ENCODE measurements around the gene FBXW2. TPM values are rescaled to one million over a fixed set of nuclear protein-coding genes. Genes with fewer than 3 reads are reported as not detected.

FBXW2 gene
- total RNA-seq, 1 experiment from 2014 or later: 46.0 TPM

DNA sequence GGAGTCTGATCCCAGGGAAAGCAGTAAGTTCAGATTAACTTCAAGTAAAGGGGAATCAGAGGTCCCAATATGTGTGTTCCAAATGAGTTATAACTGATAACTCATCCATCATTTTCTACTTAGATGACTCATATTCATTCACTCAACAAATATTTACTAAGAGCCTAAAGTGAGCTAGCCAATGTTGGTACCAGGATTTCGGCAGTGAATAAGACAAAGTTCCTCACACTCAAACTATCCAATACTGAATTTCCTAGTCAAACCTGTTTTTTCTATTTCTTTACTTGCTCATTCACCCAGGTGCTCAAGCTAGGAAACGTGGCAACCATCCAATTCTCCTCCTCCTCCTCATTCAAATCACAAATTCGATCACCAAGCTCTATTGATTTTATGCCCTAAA, 25.8 kb downstream of the FBXW2 start:
- H3K36me3 ChIP-seq (ENCODE audit: control insufficient read depth, insufficient read depth, low read length): peaks cover 3% of the 10 kb centered on the region
- in situ Hi-C loops (cut with HindIII; ENCODE audit: low pct_unique_long_range_greater_than_20kb, low sequenced_read_pairs) (no loop called here), intact Hi-C loops (cut with micrococcal nuclease; ENCODE audit: unreplicated experiment) (no loop called here)
- H3K9me3 ChIP-seq (ENCODE audit: control insufficient read depth, insufficient read depth, low read depth, low read length): no peaks in the 10 kb centered on the region
- ChIA-PET CTCF (no interaction called here), POLR2A (no interaction called here)
- H3K27me3 ChIP-seq (ENCODE audit: control insufficient read depth, insufficient read depth, low read length): no peaks in the 10 kb centered on the region
- TF ChIP-seq, protein P1, sequence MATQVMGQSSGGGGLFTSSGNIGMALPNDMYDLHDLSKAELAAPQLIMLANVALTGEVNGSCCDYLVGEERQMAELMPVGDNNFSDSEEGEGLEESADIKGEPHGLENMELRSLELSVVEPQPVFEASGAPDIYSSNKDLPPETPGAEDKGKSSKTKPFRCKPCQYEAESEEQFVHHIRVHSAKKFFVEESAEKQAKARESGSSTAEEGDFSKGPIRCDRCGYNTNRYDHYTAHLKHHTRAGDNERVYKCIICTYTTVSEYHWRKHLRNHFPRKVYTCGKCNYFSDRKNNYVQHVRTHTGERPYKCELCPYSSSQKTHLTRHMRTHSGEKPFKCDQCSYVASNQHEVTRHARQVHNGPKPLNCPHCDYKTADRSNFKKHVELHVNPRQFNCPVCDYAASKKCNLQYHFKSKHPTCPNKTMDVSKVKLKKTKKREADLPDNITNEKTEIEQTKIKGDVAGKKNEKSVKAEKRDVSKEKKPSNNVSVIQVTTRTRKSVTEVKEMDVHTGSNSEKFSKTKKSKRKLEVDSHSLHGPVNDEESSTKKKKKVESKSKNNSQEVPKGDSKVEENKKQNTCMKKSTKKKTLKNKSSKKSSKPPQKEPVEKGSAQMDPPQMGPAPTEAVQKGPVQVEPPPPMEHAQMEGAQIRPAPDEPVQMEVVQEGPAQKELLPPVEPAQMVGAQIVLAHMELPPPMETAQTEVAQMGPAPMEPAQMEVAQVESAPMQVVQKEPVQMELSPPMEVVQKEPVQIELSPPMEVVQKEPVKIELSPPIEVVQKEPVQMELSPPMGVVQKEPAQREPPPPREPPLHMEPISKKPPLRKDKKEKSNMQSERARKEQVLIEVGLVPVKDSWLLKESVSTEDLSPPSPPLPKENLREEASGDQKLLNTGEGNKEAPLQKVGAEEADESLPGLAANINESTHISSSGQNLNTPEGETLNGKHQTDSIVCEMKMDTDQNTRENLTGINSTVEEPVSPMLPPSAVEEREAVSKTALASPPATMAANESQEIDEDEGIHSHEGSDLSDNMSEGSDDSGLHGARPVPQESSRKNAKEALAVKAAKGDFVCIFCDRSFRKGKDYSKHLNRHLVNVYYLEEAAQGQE (IDR thresholded peaks at IDR 0.05; ENCODE audit: insufficient read depth in 1 of 2, low read depth in 2 of 2, low read length in 1 of 2): no peak
- TF ChIP-seq POLR2AphosphoS5 (IDR thresholded peaks at IDR 0.05; ENCODE audit: low read depth, low read length): no peak
- TF ChIP-seq, protein P2, sequence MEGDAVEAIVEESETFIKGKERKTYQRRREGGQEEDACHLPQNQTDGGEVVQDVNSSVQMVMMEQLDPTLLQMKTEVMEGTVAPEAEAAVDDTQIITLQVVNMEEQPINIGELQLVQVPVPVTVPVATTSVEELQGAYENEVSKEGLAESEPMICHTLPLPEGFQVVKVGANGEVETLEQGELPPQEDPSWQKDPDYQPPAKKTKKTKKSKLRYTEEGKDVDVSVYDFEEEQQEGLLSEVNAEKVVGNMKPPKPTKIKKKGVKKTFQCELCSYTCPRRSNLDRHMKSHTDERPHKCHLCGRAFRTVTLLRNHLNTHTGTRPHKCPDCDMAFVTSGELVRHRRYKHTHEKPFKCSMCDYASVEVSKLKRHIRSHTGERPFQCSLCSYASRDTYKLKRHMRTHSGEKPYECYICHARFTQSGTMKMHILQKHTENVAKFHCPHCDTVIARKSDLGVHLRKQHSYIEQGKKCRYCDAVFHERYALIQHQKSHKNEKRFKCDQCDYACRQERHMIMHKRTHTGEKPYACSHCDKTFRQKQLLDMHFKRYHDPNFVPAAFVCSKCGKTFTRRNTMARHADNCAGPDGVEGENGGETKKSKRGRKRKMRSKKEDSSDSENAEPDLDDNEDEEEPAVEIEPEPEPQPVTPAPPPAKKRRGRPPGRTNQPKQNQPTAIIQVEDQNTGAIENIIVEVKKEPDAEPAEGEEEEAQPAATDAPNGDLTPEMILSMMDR (IDR thresholded peaks at IDR 0.05): no peak
- TF ChIP-seq TCF7L2 (IDR thresholded peaks at IDR 0.05; ENCODE audit: low read depth, low read length): no peak
- TF ChIP-seq SIN3A (IDR thresholded peaks at IDR 0.05; ENCODE audit: borderline replicate concordance, insufficient read depth, low read depth, low read length): no peak
- no peak overlapping the region for H3K4me3 ChIP-seq (ENCODE audit: low read depth in 2 of 2, low read length in 2 of 2)
- DNase-seq (ENCODE audit: low read depth, low spot score): no peak
- H3K4me1 ChIP-seq (ENCODE audit: control insufficient read depth, insufficient read depth, low read length): no peaks in the 10 kb centered on the region
- H3K27ac ChIP-seq (ENCODE audit: low read length): no peak overlapping the region
- ATAC-seq: no peak
- BruUV-seq (replicated peaks): no TSS peak

DNA sequence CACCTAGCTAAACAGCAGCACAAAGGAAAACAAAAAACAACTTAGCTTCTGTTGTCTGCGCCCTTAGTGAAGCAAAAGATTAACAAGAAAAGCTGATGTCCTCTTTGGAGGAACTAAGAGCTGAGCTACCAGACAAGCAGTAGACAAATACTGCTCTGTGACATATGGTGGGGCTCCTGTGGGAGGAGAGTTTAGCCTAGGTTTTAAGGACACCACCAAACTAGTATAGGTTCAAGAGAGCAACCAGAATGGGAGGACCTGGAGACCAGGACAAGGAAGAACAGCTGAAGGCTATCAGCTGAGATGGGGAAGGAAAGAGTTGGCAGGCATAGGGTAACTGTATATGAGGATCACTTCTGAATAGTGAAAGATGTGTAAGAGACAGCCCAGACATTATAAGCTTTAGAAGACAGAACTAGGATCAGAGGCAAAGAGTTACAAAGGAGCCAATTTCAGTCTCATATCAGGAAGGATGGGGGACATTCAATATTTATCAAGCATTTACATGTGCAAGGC, 27.2 kb downstream of the FBXW2 start:
- POLR2A ChIA-PET: no interaction called here

More for the DNA sequence above, 27.2 kb downstream of the FBXW2 start:
- no peak overlapping the region for H3K4me3 ChIP-seq (ENCODE audit: low read depth in 2 of 2, low read length in 2 of 2)
- in situ Hi-C loops (cut with HindIII; ENCODE audit: low pct_unique_long_range_greater_than_20kb, low sequenced_read_pairs): no loop called here
- ATAC-seq (no peak), DNase-seq (ENCODE audit: low read depth, low spot score) (no peak)
- H3K9me3 ChIP-seq (ENCODE audit: control insufficient read depth, insufficient read depth, low read depth, low read length): no peaks in the 10 kb centered on the region
- H3K4me1 ChIP-seq (ENCODE audit: control insufficient read depth, insufficient read depth, low read length): no peaks in the 10 kb centered on the region
- intact Hi-C loops (cut with micrococcal nuclease; ENCODE audit: unreplicated experiment): no loop called here
- CTCF ChIA-PET: interaction anchor here (0.6 kb wide), 1 partner anchor 11 kb away, joined by 3 read pairs; no protein-coding TSS in a partner anchor
- no peaks in the 10 kb centered on the region; the same call in none of the 2 replicates for H3K36me3 ChIP-seq (ENCODE audit: control insufficient read depth, insufficient read depth, low read length)
- no peak overlapping the region for H3K27ac ChIP-seq (ENCODE audit: low read length)
- TF ChIP-seq, protein P1 (IDR thresholded peaks at IDR 0.05; ENCODE audit: insufficient read depth in 1 of 2, low read depth in 2 of 2, low read length in 1 of 2): no peak
- TF ChIP-seq, protein P2 (IDR thresholded peaks at IDR 0.05): no peak
- TF ChIP-seq SIN3A (IDR thresholded peaks at IDR 0.05; ENCODE audit: borderline replicate concordance, insufficient read depth, low read depth, low read length) (no peak), TCF7L2 (IDR thresholded peaks at IDR 0.05; ENCODE audit: low read depth, low read length) (no peak), POLR2AphosphoS5 (IDR thresholded peaks at IDR 0.05; ENCODE audit: low read depth, low read length) (no peak)
- H3K27me3 ChIP-seq (ENCODE audit: control insufficient read depth, insufficient read depth, low read length): no peaks in the 10 kb centered on the region
- no TSS peak for BruUV-seq (replicated peaks)
